Measurements from ENCODE around the gene SLC27A5. TPM values are rescaled to one million over a fixed set of nuclear protein-coding genes. Genes with fewer than 3 reads are reported as not detected.

The SLC27A5 gene
- total and polyA plus RNA-seq, 2 donors (not counting 3 experiments of a cell fraction or from before 2014, with no cell fraction given): 7.1 to 16.0 TPM

DNA sequence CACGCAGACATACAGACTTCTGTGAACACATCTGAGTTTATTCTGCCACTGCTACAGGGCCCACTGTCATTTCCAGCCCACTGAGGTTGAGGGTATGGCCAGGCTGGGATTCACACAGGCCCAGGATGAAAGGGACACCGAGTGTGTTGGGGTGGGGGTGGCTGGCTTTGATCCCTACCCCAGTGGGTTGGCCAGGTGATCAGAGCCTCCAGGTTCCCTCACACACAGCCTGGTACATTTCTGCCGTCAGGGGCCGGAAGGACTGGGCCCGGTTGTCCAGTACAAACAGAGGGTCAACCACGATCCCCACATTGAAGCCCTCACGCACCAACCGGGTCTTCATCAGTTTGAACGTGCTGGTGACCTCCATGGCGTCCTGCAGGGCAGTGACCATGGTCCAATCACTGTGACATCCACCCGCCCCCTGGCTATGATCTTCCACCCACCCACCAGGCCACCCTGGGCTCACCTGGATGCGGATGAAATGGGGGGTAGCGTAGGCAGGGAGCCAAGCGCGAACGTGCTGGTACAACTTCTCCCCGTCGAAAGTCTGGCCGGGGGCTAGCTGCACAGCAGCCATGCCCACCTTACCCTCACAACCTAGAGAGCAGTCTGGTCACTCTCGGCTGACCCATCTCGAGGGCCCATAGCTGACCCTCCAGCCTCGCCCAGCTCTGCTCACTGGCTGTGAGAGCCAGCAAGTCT, 13.3 kb downstream of the SLC27A5 start:
- peak overlapping the region in 1 of 3 experiments; percentile 24 for H3K4me3 ChIP-seq (replicated peaks in 1 of 3; ENCODE audit: insufficient read depth in 1 of 3, low read depth in 1 of 3, low read length in 3 of 3)
- H3K9ac ChIP-seq (replicated peaks; ENCODE audit: extremely low read depth, insufficient read depth, low read length): no peak overlapping the region
- dilution Hi-C loops (cut with MboI; ENCODE audit: extremely low pct_ligation_motif_present, low sequenced_read_pairs): no loop called here
- FAIRE-seq (no peak), DNase-seq (ENCODE audit: low read depth, low spot score) (no peak)
- no TSS peak for BruUV-seq (replicated peaks)
- H3K27me3 ChIP-seq (ENCODE audit: control insufficient read depth in 2 of 2, insufficient read depth in 2 of 2, low read length in 2 of 2): no peaks in the 10 kb centered on the region
- CTCF ChIA-PET: interaction anchor here (1.0 to 2.1 kb wide), 2 partner anchors 10 to 16 kb away, joined by 3 to 13 read pairs; no protein-coding TSS in a partner anchor
- no peaks in the 10 kb centered on the region for H3K79me2 ChIP-seq (ENCODE audit: control insufficient read depth, insufficient read depth, low read length)
- no peaks in the 10 kb centered on the region for H3K9me1 ChIP-seq (replicated peaks; ENCODE audit: control insufficient read depth, extremely low read depth, insufficient read depth, low read length)
- H4K20me1 ChIP-seq (replicated peaks; ENCODE audit: control insufficient read depth, extremely low read depth, insufficient read depth, low read length): no peaks in the 10 kb centered on the region
- intact Hi-C loops (cut with micrococcal nuclease): loop anchor here (1.0 kb wide), 5 partner anchors 21 to 171 kb away; partner anchors contain the start of genes ZBTB45, ZNF324B, ZNF446 and ZNF584
- no peak for TF ChIP-seq EZH2 (IDR thresholded peaks at IDR 0.05; ENCODE audit: borderline replicate concordance, low read depth, low read length, severe bottlenecking)
- no peak for TF ChIP-seq FOS (IDR thresholded peaks at IDR 0.05; ENCODE audit: borderline replicate concordance, insufficient read depth, low read length)
- no peak for TF ChIP-seq JUN (IDR thresholded peaks at IDR 0.05; ENCODE audit: borderline replicate concordance, insufficient read depth, insufficient read length, low read depth)
- TF ChIP-seq, protein P1, sequence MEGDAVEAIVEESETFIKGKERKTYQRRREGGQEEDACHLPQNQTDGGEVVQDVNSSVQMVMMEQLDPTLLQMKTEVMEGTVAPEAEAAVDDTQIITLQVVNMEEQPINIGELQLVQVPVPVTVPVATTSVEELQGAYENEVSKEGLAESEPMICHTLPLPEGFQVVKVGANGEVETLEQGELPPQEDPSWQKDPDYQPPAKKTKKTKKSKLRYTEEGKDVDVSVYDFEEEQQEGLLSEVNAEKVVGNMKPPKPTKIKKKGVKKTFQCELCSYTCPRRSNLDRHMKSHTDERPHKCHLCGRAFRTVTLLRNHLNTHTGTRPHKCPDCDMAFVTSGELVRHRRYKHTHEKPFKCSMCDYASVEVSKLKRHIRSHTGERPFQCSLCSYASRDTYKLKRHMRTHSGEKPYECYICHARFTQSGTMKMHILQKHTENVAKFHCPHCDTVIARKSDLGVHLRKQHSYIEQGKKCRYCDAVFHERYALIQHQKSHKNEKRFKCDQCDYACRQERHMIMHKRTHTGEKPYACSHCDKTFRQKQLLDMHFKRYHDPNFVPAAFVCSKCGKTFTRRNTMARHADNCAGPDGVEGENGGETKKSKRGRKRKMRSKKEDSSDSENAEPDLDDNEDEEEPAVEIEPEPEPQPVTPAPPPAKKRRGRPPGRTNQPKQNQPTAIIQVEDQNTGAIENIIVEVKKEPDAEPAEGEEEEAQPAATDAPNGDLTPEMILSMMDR (IDR thresholded peaks at IDR 0.05; ENCODE audit: extremely low read depth in 1 of 2, insufficient read depth in 1 of 2, low read depth in 1 of 2, low read length in 2 of 2): no peak
- TF ChIP-seq, protein P2, sequence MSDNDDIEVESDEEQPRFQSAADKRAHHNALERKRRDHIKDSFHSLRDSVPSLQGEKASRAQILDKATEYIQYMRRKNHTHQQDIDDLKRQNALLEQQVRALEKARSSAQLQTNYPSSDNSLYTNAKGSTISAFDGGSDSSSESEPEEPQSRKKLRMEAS (IDR thresholded peaks at IDR 0.05; ENCODE audit: insufficient read depth, insufficient read length): no peak
- no peak for TF ChIP-seq GATA2 (IDR thresholded peaks at IDR 0.05; ENCODE audit: insufficient read depth, insufficient read length, low read depth, low read length)
- no peak for TF ChIP-seq MYC (IDR thresholded peaks at IDR 0.05; ENCODE audit: low read depth, low read length)
- TF ChIP-seq POLR2AphosphoS5 (IDR thresholded peaks at IDR 0.05; ENCODE audit: insufficient read depth, low read depth, low read length): no peak
- no peak for TF ChIP-seq POLR2A (IDR thresholded peaks at IDR 0.05; ENCODE audit: low read depth, low read length)
- POLR2A ChIA-PET: no interaction called here
- peaks cover 4% of the 10 kb centered on the region for H3K4me1 ChIP-seq (ENCODE audit: control insufficient read depth, extremely low read depth, insufficient read depth, low read length)
- H3K27ac ChIP-seq (ENCODE audit: insufficient read depth, low read depth, low read length): no peak overlapping the region
- H3K4me2 ChIP-seq (ENCODE audit: insufficient read depth, low read length): peak overlapping the region; percentile 1
- H3K9me3 ChIP-seq (replicated peaks; ENCODE audit: control insufficient read depth, insufficient read depth, low read length): no peaks in the 10 kb centered on the region
- H2AFZ ChIP-seq (ENCODE audit: low read depth, low read length): peak overlapping the region; percentile 52
- no peaks in the 10 kb centered on the region for H3K36me3 ChIP-seq (ENCODE audit: control insufficient read depth in 2 of 2, extremely low read depth in 1 of 2, insufficient read depth in 2 of 2, low read length in 2 of 2)

All from endothelial cell of umbilical vein (primary cell).